Stimulated activated CD8-positive, alpha-beta memory T cell treated with anti-CD3 and anti-CD28 coated beads, Interleukin-7, amount 100 ng/mL, for 24 hours (primary cell): ENCODE results near the gene KCNMA1.
"Not testable (repeated sequence)": the region's sequence is repeated elsewhere in the genome, so short reads cannot be mapped to it uniquely, and the experiment has no call there.

Experiments
- DNase-seq: peaks from one replicate; pipeline ENCODE4 v3.0.0-alpha.2; 2020; ENCODE audit warnings: low read depth

KCNMA1 gene

DNA sequence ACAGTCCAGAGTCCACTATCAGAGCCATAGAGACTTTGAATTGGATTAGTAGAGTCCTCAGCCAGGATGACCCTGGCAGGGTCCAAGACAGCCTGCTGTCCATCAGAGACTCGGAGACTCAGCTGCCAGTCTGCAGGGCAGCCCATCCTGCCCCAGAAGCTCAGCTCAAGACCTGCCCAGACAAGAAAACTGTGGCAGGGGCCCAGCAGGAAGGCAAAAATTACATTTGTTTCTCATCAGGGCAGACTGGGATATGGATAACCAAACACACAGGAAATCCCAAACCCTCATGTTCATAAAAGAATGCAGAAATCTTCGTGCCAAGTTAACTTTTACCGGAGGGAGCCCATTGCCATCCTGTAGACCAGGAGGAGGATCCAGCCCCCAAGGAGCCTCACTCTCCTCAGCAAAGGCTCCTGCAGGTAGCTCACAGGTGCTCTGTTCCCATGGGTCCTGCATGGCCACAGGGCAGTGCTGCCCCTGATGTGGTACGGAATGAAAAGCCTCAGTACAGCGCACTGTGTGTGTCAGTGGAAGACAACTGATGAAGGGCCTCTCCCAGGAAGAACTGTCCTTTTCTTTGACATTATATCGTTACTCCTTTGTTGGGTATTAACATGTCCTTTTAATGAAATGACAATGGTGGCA, 222.2 kb downstream of the KCNMA1 start:
- no peak for DNase-seq

DNA sequence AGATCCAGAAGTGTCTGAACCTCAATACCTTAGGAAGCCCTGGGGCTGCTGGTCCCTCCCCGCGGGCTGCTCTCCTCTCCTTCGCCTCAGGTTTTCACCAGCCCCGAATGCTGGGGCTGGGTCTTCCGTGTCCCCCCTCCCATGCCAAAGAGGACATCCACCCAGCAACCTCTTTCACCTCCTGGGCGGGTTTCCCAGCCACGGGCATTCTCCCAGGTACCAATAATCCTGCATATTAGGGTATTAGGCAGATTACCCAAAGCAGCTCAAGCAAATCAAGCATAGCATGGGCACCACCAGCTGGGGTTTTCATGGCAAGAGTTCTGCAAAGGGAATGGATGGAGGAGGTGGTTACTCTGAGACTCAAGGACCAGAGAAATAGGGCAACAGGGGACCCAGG, 224.4 kb downstream of the KCNMA1 start:
- DNase-seq = no peak

DNA sequence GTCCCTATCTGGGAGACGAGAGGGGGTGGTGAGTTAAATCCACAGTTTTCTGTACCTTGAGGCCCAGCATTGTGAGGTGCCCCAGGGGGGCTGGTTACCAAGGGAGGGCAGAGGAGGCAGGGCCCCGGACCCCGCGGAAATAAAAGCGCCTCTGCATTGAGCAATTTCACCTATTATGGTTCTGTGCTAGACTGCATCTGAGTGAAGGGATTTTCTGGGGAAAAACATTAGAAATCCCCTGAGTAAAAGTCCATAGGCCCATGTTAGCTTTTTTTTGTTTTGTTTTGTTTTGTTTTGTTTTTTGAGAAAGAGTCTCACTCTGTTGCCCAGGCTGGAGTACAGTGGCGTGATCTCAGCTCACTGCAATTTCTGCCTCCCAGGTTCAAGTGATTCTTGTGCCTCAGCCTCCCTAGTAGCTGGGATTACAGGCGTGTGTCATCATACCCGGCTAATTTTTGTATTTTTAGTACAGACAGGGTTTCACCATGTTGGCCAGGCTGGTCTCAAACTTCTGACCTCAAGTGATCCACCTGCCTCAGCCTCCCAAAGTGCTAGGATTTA, 225.0 kb downstream of the KCNMA1 start:
- not testable (repeated sequence) for DNase-seq

DNA sequence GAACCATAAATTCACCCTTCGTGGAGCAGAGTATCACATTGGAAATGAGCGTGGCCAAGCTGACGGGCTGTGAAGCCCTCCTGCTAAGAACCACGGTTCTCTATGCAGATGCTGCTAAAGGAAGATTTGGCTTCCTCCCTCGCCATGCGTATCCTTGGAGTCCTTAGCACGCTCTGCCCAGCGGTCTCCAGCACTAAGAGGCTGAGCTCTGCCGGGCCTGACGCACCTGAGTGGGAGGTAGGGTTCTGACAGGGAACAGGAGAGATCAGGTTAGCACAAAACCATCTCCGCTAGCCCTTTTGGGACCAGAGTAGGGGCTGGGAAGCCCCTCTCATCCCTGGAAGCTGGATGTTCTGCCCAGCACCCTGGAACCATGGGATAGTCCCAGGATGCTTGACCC, 225.8 kb downstream of the KCNMA1 start:
- no peak for DNase-seq

DNA sequence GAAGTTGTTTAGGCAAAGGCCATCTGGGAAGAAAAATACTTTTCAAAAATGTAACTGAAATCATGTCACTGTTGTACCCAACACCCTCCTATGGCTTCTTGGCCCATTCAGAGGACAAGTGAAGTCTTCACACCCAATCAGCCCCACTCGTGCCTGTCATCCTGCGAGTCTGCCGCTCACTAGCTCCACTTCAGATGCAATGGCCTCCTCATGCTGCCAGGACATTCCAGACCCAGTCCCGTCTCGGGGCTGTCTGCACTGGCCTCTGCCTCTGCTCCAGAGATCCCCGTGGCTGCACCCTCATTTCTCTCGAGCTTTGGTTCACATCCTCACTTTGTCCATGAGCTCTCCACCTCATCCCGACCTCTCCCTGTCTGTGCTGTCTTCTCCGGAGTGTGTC, 227.1 kb downstream of the KCNMA1 start:
- no peak for DNase-seq

DNA sequence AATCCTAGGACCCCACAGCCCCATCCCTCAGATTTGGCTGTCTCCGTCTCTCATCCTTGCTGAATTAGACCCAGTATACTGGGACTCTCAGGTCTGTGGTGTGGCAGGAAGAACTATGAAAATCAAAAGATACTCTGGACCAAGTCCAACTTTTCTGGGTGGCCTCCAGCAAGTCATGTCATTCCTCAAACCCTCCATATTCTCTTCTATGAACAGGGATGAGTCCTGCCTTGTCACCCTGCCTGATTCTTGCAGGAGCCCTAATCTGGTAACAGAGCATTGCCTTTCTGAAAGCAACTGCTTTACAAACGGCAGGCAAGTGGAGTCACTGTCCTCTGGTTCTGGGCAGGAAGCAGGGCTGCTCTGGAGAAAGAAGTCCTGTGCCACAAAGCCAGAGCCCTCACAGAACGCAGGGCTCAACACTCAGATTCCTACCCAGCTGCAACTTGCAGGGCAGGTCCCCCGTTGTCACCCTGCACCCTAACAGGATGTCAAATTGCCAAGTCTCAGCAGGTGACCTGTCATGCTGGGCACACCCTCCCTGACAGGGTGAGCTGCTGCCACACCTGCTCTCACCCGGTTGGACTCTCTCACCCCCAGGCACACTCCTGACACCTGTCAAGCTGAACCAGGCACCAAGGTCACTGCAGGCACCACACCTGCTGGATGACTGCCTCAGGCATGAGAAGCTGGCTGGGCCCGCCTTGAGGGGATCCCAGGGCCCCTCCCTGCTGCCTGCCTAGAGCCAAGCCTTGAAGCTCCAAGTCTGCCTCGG, 227.7 kb downstream of the KCNMA1 start:
- no peak for DNase-seq

DNA sequence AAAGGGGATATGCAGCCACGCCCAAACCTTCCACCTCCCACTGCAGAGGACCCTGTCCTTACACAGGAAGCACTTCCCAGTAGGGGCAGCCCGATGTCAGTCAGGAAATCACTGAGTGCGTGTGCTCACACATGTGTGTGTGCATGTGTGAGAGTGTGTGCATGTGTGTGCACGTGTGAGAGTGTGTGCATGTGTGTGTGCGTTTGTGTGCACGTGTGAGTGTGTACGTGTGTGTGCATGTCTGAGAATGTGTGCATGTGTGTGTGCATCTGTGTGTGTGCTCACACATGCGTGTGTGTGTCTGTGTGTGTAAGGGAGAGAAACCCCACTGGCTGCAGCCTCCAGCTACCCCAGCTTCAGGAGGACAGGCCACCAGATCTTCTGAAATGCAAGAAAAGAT, 229.3 kb downstream of the KCNMA1 start:
- no peak for DNase-seq

DNA sequence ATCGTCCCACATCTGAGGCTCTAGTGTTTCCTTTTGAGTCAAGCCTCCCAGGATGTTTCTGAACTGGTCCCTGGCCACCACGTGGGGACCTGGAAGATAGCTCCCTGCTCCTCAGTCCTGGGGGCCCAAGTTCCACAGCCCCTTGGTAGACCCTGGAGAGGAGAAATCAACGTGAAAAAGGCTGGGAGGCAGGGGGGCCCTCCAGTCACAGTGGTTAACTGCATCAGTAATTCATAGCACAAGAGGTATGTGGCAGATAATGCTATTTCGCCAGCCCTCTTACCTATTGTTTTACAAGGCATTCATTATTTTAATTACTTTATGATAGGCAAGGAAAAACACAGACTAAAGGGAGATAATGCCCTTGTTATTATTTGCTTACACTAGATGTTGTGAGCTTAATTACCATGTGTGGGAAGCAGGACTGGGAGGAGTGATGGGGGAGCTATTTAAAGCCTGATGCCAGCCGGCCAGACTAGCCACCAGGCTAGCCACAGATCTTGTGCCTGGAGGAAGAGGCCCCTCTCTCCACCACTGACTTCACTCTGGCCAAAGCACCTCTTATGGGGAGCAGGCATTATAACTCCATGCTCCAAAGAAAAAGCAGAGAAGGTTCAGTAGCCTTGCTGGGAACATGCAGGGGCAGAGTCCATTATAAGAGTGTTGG, 230.7 kb downstream of the KCNMA1 start:
- no peak for DNase-seq

DNA sequence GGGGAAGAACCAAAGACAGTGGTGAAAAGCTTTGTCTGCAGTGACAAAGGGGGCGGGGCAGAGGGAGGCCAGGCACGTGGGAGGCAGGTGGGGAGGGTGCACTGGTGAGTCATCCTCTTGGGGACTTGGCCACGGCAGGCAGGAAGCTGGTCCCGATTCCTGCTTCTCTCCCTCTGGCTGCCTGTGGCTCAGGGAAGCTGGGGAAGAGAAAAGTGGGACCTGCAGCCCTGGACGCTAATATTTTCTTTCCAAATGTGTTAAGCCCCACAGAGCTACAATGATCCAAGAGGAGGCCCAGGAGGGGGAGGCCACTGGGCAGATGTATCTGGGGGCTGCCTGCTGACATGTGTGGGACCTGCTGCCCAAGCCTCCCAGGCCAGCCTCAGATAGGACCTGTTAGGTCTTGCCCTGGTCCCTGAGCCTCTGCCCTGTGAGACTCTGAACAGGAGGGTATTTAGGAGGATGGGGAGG, 231.8 kb downstream of the KCNMA1 start:
- DNase-seq = no peak

DNA sequence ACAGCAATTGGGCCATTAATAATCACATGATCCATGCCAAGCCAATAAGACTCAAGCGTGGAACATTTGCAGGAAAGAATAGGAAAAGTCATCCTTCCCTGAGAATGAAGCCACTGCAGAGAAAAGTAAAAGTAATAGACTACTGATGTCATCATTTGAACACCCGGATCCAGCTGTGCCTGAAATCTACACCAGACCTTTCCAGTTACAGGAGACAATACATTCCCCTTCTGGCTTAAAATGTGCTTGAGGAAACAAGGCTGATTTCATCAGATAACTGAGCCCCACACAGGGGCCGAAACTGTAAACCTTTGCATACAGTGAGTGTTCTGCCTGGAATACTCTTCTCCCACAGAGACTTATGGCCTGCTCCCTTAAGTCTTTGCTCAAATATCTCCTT, 232.8 kb downstream of the KCNMA1 start:
- no peak for DNase-seq

DNA sequence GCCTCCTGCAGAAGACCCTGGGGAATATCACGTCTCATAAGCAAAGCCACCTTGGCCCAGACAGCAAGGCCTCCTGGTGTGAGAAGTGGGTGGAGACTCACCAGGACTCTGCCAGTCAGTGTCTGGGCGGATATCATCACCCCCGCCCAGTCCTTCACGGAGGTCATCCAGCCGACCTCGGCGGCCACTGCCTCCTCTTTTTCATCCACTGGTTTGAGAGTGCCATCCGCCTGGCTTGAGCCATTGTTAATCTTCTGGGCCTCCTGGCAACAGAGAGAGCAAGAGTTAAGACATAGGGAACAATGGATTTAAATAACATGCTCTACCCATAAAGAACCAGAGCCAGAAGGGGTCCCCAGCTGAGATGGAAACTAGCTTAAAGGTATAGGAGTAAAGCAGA, 233.8 kb downstream of the KCNMA1 start:
- no peak for DNase-seq

DNA sequence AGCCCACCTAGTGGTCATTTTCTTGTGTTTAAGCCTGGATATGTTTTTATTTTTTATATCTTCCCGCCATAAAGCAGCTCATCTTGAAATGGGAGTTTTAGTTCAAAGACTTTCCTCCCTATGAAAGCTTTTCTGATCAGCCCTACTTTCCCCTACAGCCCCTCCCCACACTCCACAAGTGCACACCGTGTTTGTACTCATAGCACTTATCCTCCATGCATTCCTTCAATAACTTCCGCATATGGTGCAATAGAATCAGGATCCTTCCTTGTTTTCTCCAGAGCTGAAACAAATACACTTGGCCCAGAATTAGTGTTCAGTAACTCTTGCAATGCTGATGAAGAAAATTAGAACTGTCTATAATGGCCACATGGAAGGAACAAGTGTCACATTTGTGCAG, 235.9 kb downstream of the KCNMA1 start:
- DNase-seq = no peak

DNA sequence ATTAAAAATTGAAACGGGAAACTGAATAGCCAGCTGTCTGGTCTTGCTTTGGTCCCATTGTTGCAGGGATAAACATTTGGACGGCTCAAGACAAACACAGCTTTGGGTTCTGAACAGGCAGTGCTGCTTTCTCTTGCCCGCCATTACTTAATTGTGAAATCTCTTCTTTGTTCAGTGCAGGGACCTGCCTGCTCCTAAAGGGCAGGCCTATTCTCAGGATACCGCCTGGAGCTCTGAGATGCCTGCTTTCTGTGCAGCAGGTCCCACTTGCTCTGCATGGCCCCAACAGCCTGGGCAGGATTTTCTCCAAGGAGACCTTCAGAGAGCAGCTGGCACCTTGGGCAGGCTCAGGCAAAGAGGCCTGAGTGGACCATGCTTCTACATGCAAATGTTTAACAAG, 237.6 kb downstream of the KCNMA1 start:
- DNase-seq = no peak

DNA sequence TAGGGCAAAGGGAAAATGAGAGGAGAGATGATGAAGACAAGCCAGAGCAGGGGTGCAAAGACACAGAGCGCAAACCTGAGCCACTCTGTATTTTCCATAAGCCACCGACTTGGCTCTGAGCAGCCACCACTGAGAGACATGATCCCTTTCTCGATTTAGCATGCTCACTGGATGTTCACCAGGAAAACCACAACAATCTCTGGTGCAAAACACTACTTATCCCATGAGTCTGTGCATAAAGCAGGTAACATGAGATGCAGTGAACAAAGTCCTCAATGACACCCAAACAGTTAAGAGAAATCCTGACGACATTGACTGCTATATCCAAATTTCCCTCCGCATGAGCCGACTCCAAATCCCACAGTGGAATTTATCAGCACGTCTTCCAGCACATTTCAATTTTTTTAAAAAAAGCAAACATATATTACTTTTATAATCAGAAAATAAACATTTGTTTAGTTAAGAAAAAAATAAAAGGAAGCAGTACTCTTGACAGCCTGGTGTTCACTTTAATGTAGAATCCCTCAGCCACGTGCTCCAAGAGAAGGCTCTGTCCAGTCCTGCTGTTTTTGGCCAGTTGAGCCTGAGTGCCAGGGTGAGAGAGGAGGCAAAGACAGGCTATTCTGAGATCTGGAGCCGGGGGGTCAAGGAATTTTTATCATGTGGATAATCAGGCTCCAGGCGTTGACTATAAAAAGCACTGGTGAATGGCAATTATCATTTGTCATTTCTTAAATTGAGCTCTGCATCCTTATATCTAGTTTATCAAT, 238.4 kb downstream of the KCNMA1 start:
- no peak for DNase-seq

DNA sequence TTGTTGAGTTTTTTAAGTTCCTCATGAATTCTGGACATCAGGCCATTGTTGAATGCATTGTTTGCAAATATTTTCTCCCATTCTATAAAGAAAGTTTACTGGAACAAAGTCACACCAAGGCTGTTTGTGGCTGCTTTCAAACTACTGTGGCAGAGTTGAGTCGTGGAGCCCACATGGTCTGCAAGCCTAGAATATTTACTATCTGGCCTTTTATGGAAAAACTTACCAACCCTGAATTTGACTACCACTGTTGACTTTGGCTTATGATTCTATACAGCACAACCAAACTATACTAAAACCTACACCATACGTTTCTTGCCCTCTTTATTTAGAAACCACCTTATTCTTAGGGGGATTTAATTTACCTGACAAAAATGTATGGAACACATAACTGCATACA, 239.1 kb downstream of the KCNMA1 start:
- DNase-seq = no peak

DNA sequence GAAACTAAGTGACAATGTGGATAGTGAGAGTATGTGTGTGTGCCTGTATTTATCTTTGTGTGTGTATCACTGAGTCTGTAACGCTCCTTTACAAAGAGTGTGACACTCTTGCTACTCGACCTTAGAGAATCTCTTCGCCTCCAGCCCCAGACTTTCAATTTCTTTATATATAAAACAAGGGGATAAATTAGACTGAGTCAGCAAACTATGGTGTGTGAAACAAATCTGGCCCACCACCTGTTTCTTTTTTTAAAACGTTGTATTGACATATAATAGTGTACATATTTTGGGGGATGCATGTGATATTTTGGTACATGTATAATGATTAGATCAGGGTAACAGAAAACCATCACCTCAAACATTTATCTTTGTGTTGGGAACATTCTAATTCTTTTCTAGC, 240.5 kb downstream of the KCNMA1 start:
- DNase-seq = no peak

DNA sequence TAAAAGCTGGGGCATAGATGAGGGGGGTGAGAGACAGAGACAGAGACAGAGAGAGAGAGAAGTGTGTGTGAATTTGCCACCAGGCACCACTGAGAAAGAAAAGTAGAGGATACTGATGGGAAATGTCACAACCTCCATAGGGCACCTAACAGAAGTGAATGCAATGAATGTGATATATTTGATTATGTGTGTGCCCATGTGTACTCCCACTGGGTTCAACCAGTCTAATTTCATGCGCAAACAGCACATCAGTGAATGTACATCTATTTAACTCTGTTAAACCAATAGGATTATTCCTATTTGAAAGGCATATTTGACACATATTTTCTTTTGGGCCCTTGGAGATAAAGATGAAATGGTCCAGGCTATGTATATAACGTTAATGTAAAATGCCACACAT, 241.3 kb downstream of the KCNMA1 start:
- DNase-seq = no peak

DNA sequence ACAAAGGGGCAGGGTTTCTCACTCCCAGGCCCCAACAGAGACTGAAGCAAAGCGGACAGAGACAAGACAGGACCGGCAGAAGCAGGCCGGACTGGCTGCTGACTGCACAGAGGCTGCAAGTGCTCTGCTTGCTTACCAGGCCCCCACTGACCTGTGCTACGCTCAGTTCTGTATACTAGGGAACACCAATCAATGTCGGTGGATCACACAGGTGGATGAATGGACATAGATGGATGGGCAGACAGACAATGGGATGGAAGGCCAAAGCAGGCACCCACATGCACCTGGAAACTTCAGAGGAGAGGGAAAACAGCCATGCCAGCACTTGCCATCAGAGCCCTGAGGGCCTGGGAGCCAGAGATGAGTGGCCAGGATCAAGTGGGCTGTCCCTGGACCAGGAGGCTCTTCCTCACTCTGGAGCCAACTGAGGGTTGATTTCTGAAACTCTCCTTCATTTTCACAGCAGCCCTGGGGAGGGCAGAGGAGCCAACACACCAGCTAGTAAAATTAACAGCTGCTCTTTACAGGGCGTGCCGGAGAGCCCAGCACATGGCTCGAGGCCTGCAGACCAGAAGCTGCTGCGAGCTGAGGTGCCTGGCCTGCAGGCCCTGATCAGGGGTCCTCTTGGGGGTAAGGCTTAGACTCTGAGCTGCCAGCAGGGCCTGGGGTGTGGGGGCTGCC, 243.6 kb downstream of the KCNMA1 start:
- DNase-seq = no peak

DNA sequence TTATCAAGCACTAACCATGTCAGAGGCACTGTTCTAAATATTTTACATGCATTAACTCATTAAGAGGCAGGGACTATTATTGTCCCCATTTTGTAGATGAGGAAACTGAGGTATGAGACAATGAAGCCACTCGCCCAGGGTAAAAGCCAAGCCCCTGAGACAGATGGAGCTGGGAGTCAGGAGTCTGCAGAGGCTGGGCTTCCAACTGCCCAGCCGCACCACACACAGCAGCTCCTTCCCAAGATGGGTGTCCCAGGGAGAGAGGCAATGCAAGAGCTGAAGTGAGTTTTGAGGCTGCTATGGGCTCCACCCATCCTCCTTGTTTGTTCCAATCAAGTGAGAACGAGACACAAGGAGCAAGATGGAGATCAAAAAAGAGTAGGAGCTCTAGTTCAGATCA, 244.2 kb downstream of the KCNMA1 start:
- DNase-seq = no peak

DNA sequence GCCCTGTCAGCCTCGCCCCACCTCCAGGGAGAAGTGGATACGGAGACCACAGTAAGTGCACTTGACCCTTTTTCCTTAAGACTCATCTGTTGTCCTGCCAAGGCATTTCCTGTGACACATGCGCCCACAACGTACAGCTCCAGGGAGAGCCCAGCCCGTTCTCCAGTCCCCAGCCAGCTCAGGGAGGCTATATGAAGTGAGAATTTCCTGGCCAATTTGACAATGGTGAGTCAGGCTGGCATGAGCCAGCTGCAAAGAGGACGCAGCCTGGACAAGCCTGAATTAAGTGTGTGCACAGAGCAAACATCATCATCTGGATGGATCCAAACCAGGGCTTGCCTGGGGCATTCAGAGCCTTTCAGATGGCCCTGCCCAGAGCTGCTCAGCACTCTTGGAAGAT, 244.8 kb downstream of the KCNMA1 start:
- DNase-seq = no peak

DNA sequence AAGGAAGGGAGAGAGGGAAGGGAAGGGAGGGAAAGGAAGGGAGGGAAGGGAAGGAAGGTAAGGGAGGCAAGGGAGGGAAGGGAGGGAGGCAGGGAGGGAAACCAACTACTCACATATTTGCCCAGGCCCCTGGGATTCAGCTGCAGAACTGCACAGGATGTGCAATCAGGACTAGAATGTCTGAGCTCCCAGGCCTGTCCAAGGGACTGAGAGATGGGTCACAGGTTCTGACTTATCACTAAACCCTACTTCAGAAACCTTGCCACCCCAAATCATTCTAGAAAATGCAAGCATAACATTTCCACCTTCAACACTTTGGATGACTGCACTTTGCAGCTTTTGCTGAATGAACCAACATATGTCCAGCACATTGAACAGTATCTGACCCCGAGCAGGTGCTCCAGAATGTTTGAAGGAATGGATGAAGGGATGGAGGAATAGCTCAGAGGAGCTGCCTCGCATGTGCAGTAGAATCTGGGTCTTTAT, 245.3 kb downstream of the KCNMA1 start:
- no peak for DNase-seq
